ENCODE data around the gene LY6G6F.

DNA sequence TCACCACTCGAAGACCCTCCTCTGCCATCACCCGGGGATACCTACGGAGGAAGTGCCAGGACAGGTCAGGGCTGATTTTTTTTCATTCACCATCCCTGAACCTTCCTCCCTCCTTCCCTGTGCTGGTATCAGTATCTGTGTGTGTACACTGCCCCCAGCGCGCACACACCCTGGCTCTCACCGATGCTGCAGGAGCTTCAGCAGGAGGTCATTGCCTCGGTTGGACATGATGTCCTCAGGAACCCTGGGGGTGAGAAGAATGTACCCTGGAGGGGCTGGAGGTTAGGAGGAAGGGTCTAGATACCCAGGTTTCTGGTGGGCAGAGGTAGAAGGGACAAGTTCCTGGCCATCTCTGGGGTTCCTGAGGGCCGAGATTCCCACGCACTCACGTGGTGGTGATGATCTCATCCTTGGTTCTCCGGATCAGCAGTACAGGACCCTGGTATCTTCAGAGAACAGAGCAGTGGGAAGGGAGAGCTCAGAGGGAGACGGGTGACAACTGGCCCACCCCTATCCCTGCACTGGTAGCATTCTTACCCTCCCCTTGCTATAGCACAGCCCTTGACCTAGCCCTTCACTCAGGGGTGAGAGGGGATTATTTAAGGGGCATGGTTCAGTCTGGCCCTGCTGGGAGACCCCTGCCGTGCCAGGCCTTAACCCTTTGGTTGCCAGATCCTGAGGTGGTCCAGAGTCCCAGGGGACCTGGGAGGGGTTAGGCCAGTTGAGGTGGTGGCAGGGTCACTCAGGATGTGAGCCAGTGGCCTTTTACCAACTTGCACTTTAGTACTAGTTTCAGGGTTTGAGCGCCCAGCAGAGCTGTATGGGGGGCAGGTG, 18.6 kb upstream of the LY6G6F start:
- TF ChIP-seq EZH2 (IDR thresholded peaks at IDR 0.05; ENCODE audit: insufficient read depth, poor library complexity, severe bottlenecking) = no peak
- TF ChIP-seq EZH2phosphoT487 (IDR thresholded peaks at IDR 0.05; ENCODE audit: insufficient read depth, low read depth) = no peak
